ENCODE data around the gene NXPH1.

The NXPH1 gene

GRCh38 chr7:8528311-8528710 is 94.9 kb downstream of the NXPH1 start:
- POLR2A ChIA-PET = no interaction called here
- H3K27me3 ChIP-seq (replicated peaks in 2 of 5; ENCODE audit: control insufficient read depth in 4 of 5, insufficient read depth in 5 of 5, low read length in 4 of 5) = no peaks in the 10 kb centered on the region
- WGBS (ENCODE audit: insufficient coverage) = no CpG with 5 or more reads among the region's 2 CpGs
- CTCF ChIA-PET = no interaction called here
- H3K4me3 ChIP-seq (ENCODE audit: control insufficient read depth in 1 of 7, extremely low read depth in 1 of 7, insufficient read depth in 4 of 7, low read depth in 2 of 7, low read length in 6 of 7) = no peak overlapping the region
- peaks cover 0 to 2% (median 0%) of the 10 kb centered on the region in 5 experiments for H3K9me3 ChIP-seq (ENCODE audit: control extremely low read depth in 1 of 5, control insufficient read depth in 4 of 5, insufficient read depth in 2 of 5, low read depth in 1 of 5, low read length in 4 of 5)
- no peak overlapping the region for H3K27ac ChIP-seq (ENCODE audit: insufficient read depth in 1 of 2, low read depth in 1 of 2, low read length in 2 of 2, poor library complexity in 1 of 2, severe bottlenecking in 2 of 2)
- H3K36me3 ChIP-seq (ENCODE audit: control insufficient read depth in 4 of 4, insufficient read depth in 4 of 4, low read length in 3 of 4) = no peaks in the 10 kb centered on the region
- H3K4me1 ChIP-seq (ENCODE audit: control extremely low read depth in 1 of 4, control insufficient read depth in 4 of 4, insufficient read depth in 4 of 4, low read length in 3 of 4) = no peaks in the 10 kb centered on the region
- DNase-seq = no peak

- no peak for DNase-seq
- no peaks in the 10 kb centered on the region for H3K27me3 ChIP-seq (replicated peaks in 2 of 5; ENCODE audit: control insufficient read depth in 4 of 5, insufficient read depth in 5 of 5, low read length in 4 of 5)
- H3K4me1 ChIP-seq (ENCODE audit: control extremely low read depth in 1 of 4, control insufficient read depth in 4 of 4, insufficient read depth in 4 of 4, low read length in 3 of 4) = no peaks in the 10 kb centered on the region
- no peaks in the 10 kb centered on the region for H3K36me3 ChIP-seq (ENCODE audit: control insufficient read depth in 4 of 4, insufficient read depth in 4 of 4, low read length in 3 of 4)
- H3K27ac ChIP-seq (ENCODE audit: insufficient read depth in 1 of 2, low read depth in 1 of 2, low read length in 2 of 2, poor library complexity in 1 of 2, severe bottlenecking in 2 of 2) = no peak overlapping the region
- WGBS (ENCODE audit: insufficient coverage) = 100% methylated on average over 1 of the region's 2 CpGs
- no peak overlapping the region for H3K4me3 ChIP-seq (ENCODE audit: control insufficient read depth in 1 of 7, extremely low read depth in 1 of 7, insufficient read depth in 4 of 7, low read depth in 2 of 7, low read length in 6 of 7)
- POLR2A ChIA-PET = no interaction called here
- no peaks in the 10 kb centered on the region for H3K9me3 ChIP-seq (ENCODE audit: control extremely low read depth in 1 of 5, control insufficient read depth in 4 of 5, insufficient read depth in 2 of 5, low read depth in 1 of 5, low read length in 4 of 5)
- CTCF ChIA-PET = no interaction called here
Observed at GRCh38 chr7:8531991-8532515, 98.6 kb downstream of the NXPH1 start.

GRCh38 chr7:8536431-8536830 is 103.0 kb downstream of the NXPH1 start:
- peak in 2 of 3 donors; percentile 5 to 18 for DNase-seq
- Histone ChIP-seq H3K9me3 (ENCODE audit: control extremely low read depth in 1 of 5, control insufficient read depth in 4 of 5, insufficient read depth in 2 of 5, low read depth in 1 of 5, low read length in 4 of 5) (no peaks in the 10 kb centered on the region), H3K4me1 (ENCODE audit: control extremely low read depth in 1 of 4, control insufficient read depth in 4 of 4, insufficient read depth in 4 of 4, low read length in 3 of 4) (no peaks in the 10 kb centered on the region), H3K36me3 (ENCODE audit: control insufficient read depth in 4 of 4, insufficient read depth in 4 of 4, low read length in 3 of 4) (no peaks in the 10 kb centered on the region), H3K27ac (ENCODE audit: insufficient read depth in 1 of 2, low read depth in 1 of 2, low read length in 2 of 2, poor library complexity in 1 of 2, severe bottlenecking in 2 of 2) (no peak overlapping the region), H3K4me3 (ENCODE audit: control insufficient read depth in 1 of 7, extremely low read depth in 1 of 7, insufficient read depth in 4 of 7, low read depth in 2 of 7, low read length in 6 of 7) (no peak overlapping the region), H3K27me3 (replicated peaks in 2 of 5; ENCODE audit: control insufficient read depth in 4 of 5, insufficient read depth in 5 of 5, low read length in 4 of 5) (no peaks in the 10 kb centered on the region)
- ChIA-PET CTCF (no interaction called here), POLR2A (no interaction called here)
- 94% methylated on average over 3 of the region's 3 CpGs for WGBS (ENCODE audit: insufficient coverage)

GRCh38 chr7:8549046-8549445 is 115.6 kb downstream of the NXPH1 start:
- ChIA-PET POLR2A (no interaction called here), CTCF (interaction anchor here (0.9 kb wide), 1 partner anchor 20 kb away, joined by 3 read pairs; no protein-coding TSS in a partner anchor)
- Histone ChIP-seq H3K36me3 (ENCODE audit: control insufficient read depth in 4 of 4, insufficient read depth in 4 of 4, low read length in 3 of 4) (no peaks in the 10 kb centered on the region), H3K9me3 (ENCODE audit: control extremely low read depth in 1 of 5, control insufficient read depth in 4 of 5, insufficient read depth in 2 of 5, low read depth in 1 of 5, low read length in 4 of 5) (no peaks in the 10 kb centered on the region), H3K27ac (ENCODE audit: insufficient read depth in 1 of 2, low read depth in 1 of 2, low read length in 2 of 2, poor library complexity in 1 of 2, severe bottlenecking in 2 of 2) (no peak overlapping the region), H3K27me3 (replicated peaks in 2 of 5; ENCODE audit: control insufficient read depth in 4 of 5, insufficient read depth in 5 of 5, low read length in 4 of 5) (no peaks in the 10 kb centered on the region), H3K4me3 (ENCODE audit: control insufficient read depth in 1 of 7, extremely low read depth in 1 of 7, insufficient read depth in 4 of 7, low read depth in 2 of 7, low read length in 6 of 7) (no peak overlapping the region), H3K4me1 (ENCODE audit: control extremely low read depth in 1 of 4, control insufficient read depth in 4 of 4, insufficient read depth in 4 of 4, low read length in 3 of 4) (no peaks in the 10 kb centered on the region)
- 100% methylated on average over 1 of the region's 3 CpGs for WGBS (ENCODE audit: insufficient coverage)
- DNase-seq = no peak

GRCh38 chr7:8560501-8560900 is 127.1 kb downstream of the NXPH1 start:
- POLR2A ChIA-PET = no interaction called here

GRCh38 chr7:8561449-8561848 is 128.0 kb downstream of the NXPH1 start:
- Histone ChIP-seq H3K4me3 (ENCODE audit: control insufficient read depth in 1 of 7, extremely low read depth in 1 of 7, insufficient read depth in 4 of 7, low read depth in 2 of 7, low read length in 6 of 7) (no peak overlapping the region), H3K36me3 (ENCODE audit: control insufficient read depth in 4 of 4, insufficient read depth in 4 of 4, low read length in 3 of 4) (no peaks in the 10 kb centered on the region), H3K27me3 (replicated peaks in 2 of 5; ENCODE audit: control insufficient read depth in 4 of 5, insufficient read depth in 5 of 5, low read length in 4 of 5) (no peaks in the 10 kb centered on the region), H3K4me1 (ENCODE audit: control extremely low read depth in 1 of 4, control insufficient read depth in 4 of 4, insufficient read depth in 4 of 4, low read length in 3 of 4) (no peaks in the 10 kb centered on the region), H3K9me3 (ENCODE audit: control extremely low read depth in 1 of 5, control insufficient read depth in 4 of 5, insufficient read depth in 2 of 5, low read depth in 1 of 5, low read length in 4 of 5) (no peaks in the 10 kb centered on the region), H3K27ac (ENCODE audit: insufficient read depth in 1 of 2, low read depth in 1 of 2, low read length in 2 of 2, poor library complexity in 1 of 2, severe bottlenecking in 2 of 2) (no peak overlapping the region)
- CTCF ChIA-PET = no interaction called here
- DNase-seq = no peak
- POLR2A ChIA-PET = no interaction called here
- 89% methylated on average over 2 of the region's 3 CpGs for WGBS (ENCODE audit: insufficient coverage)

More at GRCh38 chr7:8560501-8560900, 127.1 kb downstream of the NXPH1 start:
- Histone ChIP-seq H3K9me3 (ENCODE audit: control extremely low read depth in 1 of 5, control insufficient read depth in 4 of 5, insufficient read depth in 2 of 5, low read depth in 1 of 5, low read length in 4 of 5) (no peaks in the 10 kb centered on the region), H3K4me3 (ENCODE audit: control insufficient read depth in 1 of 7, extremely low read depth in 1 of 7, insufficient read depth in 4 of 7, low read depth in 2 of 7, low read length in 6 of 7) (no peak overlapping the region), H3K27me3 (replicated peaks in 2 of 5; ENCODE audit: control insufficient read depth in 4 of 5, insufficient read depth in 5 of 5, low read length in 4 of 5) (no peaks in the 10 kb centered on the region), H3K36me3 (ENCODE audit: control insufficient read depth in 4 of 4, insufficient read depth in 4 of 4, low read length in 3 of 4) (no peaks in the 10 kb centered on the region), H3K27ac (ENCODE audit: insufficient read depth in 1 of 2, low read depth in 1 of 2, low read length in 2 of 2, poor library complexity in 1 of 2, severe bottlenecking in 2 of 2) (no peak overlapping the region), H3K4me1 (ENCODE audit: control extremely low read depth in 1 of 4, control insufficient read depth in 4 of 4, insufficient read depth in 4 of 4, low read length in 3 of 4) (no peaks in the 10 kb centered on the region)
- DNase-seq = no peak
- CTCF ChIA-PET = no interaction called here
- WGBS (ENCODE audit: insufficient coverage) = no CpG with 5 or more reads among the region's 2 CpGs

- 100% methylated on average over 2 of the region's 3 CpGs for WGBS (ENCODE audit: insufficient coverage)
- POLR2A ChIA-PET = interaction anchor here (0.7 kb wide), 1 partner anchor 592 kb away, joined by 3 read pairs; no protein-coding TSS in a partner anchor
- H3K4me1 ChIP-seq (ENCODE audit: control extremely low read depth in 1 of 4, control insufficient read depth in 4 of 4, insufficient read depth in 4 of 4, low read length in 3 of 4) = no peaks in the 10 kb centered on the region
- H3K4me3 ChIP-seq (ENCODE audit: control insufficient read depth in 1 of 7, extremely low read depth in 1 of 7, insufficient read depth in 4 of 7, low read depth in 2 of 7, low read length in 6 of 7) = no peak overlapping the region
- CTCF ChIA-PET = no interaction called here
- H3K27me3 ChIP-seq (replicated peaks in 2 of 5; ENCODE audit: control insufficient read depth in 4 of 5, insufficient read depth in 5 of 5, low read length in 4 of 5) = no peaks in the 10 kb centered on the region
- DNase-seq = no peak
- H3K27ac ChIP-seq (ENCODE audit: insufficient read depth in 1 of 2, low read depth in 1 of 2, low read length in 2 of 2, poor library complexity in 1 of 2, severe bottlenecking in 2 of 2) = no peak overlapping the region
- H3K9me3 ChIP-seq (ENCODE audit: control extremely low read depth in 1 of 5, control insufficient read depth in 4 of 5, insufficient read depth in 2 of 5, low read depth in 1 of 5, low read length in 4 of 5) = no peaks in the 10 kb centered on the region
- H3K36me3 ChIP-seq (ENCODE audit: control insufficient read depth in 4 of 4, insufficient read depth in 4 of 4, low read length in 3 of 4) = no peaks in the 10 kb centered on the region
Observed at GRCh38 chr7:8564281-8564680, 130.9 kb downstream of the NXPH1 start.

Measured in common myeloid progenitor, CD34-positive (primary cell).